ENCODE results near the gene GNG11.

The GNG11 gene

DNA sequence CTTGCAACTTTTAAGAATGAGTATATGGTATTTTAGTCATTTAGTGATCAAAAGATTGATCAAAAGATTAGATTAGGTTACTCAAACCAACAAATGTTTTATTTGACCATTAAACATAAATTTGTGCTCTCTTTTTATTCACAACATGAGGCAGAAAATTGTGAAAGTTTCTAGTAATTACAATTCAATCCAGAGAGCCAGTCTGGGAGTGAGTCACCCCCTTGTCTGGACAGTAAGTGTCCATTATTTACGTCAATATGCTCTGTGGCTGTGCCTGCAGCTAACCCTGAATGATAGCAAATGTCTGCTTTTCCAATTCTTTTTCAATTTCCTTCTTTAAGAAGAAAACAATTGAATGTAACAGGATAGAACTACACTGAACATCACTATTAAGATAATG, 27.9 kb downstream of the GNG11 start:
- DNase-seq = no peak

DNA sequence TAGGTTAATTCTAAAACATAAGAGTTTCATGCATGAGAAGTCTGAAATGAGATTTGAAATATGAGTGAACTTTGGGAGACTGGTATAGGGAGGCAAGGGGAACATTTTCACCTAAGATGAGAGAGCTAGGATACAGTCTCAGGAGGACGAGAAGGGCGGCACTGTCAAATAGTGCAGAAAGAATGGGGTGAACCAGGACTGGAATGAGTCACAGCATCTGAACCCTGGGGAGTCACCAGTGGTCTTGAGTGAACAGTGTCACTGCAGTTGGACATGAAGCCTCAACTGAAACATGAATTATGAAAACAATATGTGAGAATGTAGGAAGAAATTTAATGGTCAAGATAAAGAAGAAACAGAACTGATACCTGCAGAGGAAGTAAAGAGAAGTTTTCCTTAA, 33.8 kb downstream of the GNG11 start:
- DNase-seq = no peak

DNA sequence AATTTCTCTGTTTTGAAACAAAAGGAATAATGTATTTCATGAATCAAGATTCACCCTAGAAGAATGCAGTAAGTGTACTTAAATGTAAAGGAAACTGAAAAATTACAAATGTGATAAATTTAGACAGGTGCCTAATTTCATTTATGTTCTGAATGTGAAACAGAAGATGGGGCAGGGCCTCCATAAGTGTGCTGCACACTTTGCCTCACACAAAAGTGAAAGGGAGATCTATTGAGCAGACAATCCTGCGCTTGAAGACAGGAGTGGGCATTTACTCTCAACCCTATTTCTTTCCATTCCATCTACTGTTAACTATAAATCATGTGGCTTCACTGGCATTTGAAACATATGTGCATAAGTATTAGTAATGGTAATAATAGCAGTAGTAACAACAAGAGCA, 36.2 kb downstream of the GNG11 start:
- no peak for DNase-seq

- DNase-seq = no peak
Observed at GRCh38 chr7:93958216-93958615, 36.7 kb downstream of the GNG11 start.

GRCh38 chr7:93958651-93959050, 37.1 kb downstream of the GNG11 start:
- no peak for DNase-seq

DNA sequence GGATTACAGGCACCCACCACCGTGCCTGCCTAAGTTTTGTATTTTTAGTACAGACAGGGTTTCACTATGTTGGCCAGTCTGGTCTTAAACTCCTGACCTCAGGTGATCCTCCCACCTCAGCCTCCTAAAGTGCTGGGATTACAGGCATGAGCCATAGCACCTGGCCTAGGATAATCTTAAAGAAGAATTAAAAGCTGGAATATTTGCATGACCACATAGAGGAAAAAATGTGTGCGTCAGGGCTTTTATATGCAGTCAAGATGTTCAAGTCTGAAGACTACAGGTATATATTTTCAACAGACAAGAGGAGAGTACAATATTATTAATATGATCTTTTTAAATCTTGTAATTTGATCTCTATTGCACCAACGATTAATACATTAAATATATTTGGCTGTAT, 39.5 kb downstream of the GNG11 start:
- DNase-seq = no peak

DNA sequence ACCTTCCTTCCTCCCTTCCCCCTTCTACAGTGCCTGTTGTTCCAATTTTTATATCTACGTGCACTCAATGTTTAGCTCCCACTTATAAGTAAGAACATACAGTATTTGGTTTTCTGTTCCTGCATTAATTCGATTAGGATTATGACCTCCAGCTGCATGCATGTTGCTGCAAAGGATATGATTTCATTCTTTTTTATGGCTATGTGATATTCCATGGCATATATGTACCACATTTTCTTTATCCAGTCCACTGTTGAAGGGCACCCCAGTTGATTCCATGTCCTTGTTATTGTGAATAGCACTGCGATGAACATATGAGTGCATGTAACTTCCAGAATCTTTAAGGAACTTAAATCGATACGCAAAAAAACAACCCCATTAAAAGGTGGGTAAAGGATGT, 42.7 kb downstream of the GNG11 start:
- no peak for DNase-seq

GRCh38 chr7:93964813-93965212, 43.3 kb downstream of the GNG11 start:
- no peak for DNase-seq

GRCh38 chr7:93968911-93969620, 47.5 kb downstream of the GNG11 start:
- no peak for DNase-seq

GRCh38 chr7:93972029-93972725, 50.6 kb downstream of the GNG11 start:
- no peak for DNase-seq

GRCh38 chr7:93973134-93973533, 51.6 kb downstream of the GNG11 start:
- no peak for DNase-seq

DNA sequence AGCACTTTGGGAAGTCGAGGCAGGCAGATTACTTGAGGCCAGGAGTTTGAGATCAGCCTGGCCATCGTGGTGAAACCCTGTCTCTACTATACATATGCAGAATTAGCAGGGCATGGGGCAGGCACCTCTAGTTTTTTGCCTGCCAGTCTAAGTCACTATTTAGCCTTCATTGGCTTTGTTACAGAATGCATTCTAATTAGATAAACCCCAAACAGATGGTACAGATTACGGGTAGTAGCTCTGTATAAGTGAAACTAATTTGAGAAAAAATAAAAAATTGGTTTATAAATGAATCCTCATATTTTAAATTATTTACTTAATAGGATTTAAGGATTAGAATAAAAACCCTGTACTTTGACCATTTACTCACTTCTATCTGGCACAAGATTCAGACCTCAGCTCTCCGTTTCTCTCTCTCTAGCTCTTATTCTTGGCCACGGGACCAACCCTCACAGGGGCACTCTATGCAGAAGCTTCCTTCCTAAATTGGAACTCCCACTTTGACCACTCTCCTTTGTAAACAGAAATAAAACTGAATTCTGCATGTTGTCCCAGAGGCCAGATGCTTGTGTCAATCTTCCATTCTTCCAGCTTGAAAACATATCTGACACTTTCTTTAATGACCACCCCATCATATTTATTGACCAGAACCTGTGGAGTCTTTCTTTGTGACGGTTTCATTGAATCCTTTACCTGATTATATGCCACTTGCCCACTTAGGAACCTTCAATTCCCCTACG, 55.8 kb downstream of the GNG11 start:
- no peak for DNase-seq

Measured in Kasumi-1 (cell line).